GM12872 (cell line): ENCODE results near the gene CDKN3.

Experiments
- CTCF ChIP-seq: IDR thresholded peaks from 3 replicates; pipeline ENCODE4 v1.5.1; 2011; ENCODE audit warnings: low read depth, mild to moderate bottlenecking, low read length, moderate library complexity; ENCODE audit not compliant: insufficient read depth

CDKN3 gene

DNA sequence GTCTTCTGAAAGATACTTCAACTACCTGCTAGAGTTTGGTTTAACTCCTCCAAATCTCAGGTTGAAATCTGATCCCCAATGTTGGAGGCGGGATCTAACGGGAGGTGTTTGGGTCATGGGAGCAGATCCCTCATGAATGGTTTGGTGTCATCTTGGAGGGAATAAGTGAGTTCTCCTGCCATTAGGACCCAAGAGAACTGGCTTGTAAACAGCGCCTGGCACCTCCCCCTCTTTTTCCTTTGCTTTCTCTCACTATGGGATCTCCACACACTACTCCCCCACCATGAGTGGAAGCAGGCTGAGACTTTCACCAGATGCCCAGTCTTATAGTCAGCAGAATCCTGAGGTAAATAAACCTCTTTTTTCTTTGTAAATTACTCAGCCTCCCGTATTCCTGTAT lies 41.9 kb downstream of the CDKN3 start:
- no peak for TF ChIP-seq CTCF

DNA sequence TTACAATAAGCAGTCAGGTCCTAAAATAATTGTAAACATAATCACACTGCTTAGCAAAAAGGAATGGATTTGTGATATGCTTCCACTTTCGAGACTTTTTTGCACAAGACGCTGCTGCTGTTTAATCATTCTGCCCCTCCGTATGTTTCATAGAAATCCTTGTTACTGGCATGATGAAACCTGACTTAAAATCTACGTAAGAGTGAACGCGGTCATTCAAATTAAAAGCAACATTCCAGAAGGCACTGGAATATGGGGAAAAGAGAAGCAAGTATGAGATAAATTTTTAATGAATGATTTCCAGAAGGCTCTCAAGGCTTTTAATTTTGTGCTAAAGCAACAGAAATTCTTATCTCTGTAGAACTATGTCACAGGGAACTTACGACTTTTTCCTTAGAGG lies 43.2 kb downstream of the CDKN3 start:
- no peak for TF ChIP-seq CTCF

- no peak for TF ChIP-seq CTCF
These were observed 43.7 kb downstream of the CDKN3 start for GRCh38 chr14:54440476-54440872.

DNA sequence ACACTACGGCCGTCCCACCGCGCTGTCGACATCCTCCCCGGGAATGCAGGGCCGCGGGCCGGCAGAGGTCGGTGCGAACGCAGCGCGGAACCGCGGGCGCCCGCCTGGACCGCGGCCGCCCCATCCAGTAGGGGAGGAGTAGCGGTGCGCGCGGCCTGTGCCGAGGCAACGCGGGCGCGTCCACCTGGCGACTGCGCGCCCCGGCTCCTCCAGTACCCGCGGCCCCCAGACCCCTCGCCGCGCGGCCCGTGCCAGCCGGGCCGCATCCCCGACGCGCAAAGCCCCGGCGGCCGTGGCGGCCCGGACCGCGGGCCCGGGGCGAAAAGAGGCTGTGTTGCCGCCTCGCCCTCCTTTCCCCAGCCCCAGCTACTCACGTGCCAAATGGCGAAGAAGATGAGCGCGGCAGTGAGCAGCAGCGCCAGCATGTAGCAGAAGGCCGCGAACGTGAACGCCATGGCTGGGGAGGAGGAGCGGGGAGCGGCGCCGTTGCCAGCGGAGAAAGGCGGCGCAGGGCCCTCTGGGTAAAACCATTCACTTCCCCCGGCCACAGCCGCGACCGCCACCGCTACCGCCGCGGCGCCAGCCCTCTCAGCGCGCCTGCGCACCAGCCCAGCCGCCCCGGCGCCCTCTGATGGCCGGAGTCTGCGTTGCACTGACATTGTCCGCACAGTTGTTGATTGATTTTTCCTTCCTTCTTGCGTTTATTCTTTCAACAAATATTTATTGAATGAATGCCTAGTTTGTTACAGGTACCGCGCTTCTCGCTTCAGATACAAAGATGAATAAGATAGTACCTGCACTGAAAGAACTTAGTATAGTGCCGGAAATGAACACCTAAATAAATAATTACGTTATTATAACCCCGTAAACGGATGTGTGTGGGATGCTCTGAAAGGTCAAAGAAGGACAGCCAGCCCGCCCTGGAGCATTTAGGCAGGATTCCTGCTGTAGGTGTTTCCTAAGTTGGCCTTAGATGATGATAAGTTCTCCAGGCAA lies 44.4 kb downstream of the CDKN3 start, which contains the start of gene CNIH1:
Gene CNIH1, minus strand, starts transcription at position 502 of the 996 bp plus-strand sequence. Its CDS starts 47 bp downstream, at position 455.
- TF ChIP-seq CTCF, result peak; percentile 87

DNA sequence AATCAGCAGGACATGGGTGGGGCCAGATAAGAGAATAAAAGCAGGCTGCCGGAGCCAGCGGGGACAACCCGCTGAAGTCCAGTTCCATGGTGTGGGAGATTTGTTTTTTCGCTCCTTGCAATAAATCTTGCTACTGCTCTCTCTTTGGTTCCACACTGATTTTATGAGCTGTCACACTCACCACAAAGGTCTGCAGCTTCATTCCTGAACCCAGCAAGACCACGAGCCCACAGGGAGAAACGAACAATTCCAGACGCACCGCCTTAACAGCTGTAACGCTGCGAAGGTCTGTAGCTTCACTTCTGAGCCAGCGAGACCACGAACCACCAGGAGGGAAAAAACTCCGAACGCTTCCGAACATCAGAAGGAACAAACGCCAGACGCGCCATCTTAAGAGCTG lies 47.2 kb downstream of the CDKN3 start:
- no peak for TF ChIP-seq CTCF

- no peak for TF ChIP-seq CTCF
These were observed 47.9 kb downstream of the CDKN3 start for GRCh38 chr14:54444681-54445080.

GRCh38 chr14:54446161-54446693 lies 49.4 kb downstream of the CDKN3 start:
- no peak for TF ChIP-seq CTCF
